ENCODE data around the gene MPPE1. TPM values are rescaled to one million over a fixed set of nuclear protein-coding genes. Genes with fewer than 3 reads are reported as not detected.

Gene MPPE1
- total and polyA plus RNA-seq, 9 of the 15 experiments (the other 6 are each of a cell fraction or from before 2014, with no cell fraction given): 10.7 to 19.5 (median 13.3) TPM

- TF ChIP-seq FOXP4 (CRISPR knock-in tag; IDR thresholded peaks at IDR 0.05; ENCODE audit: borderline replicate concordance): no peak
- TF ChIP-seq THRB (CRISPR knock-in tag; conservative IDR thresholded peaks at IDR 0.05): no peak
- TF ChIP-seq E2F6 (IDR thresholded peaks at IDR 0.05; ENCODE audit: borderline replicate concordance in 1 of 2, extremely low read depth in 1 of 2, insufficient read depth in 1 of 2, insufficient read length in 1 of 2, low read depth in 1 of 2, low read length in 1 of 2, poor library complexity in 1 of 2, severe bottlenecking in 1 of 2): no peak
- TF ChIP-seq ATF3 (IDR thresholded peaks at IDR 0.05): no peak
- no peak for TF ChIP-seq ATF3 (CRISPR knock-in tag; conservative IDR thresholded peaks at IDR 0.05)
- TF ChIP-seq POLR2AphosphoS2 (IDR thresholded peaks at IDR 0.05; ENCODE audit: low read length): no peak
- TF ChIP-seq CREB5 (CRISPR knock-in tag; IDR thresholded peaks at IDR 0.05): no peak
- TF ChIP-seq TRIM25 (IDR thresholded peaks at IDR 0.05; ENCODE audit: borderline replicate concordance): no peak
- TF ChIP-seq ZNF133 (CRISPR knock-in tag; IDR thresholded peaks at IDR 0.05): no peak
- peak; percentile 37; the same call in 1 of the 2 replicates for TF ChIP-seq CHD2 (IDR thresholded peaks at IDR 0.05; ENCODE audit: low read depth, low read length)
- no peak for TF ChIP-seq ILF3 (IDR thresholded peaks at IDR 0.05; ENCODE audit: borderline replicate concordance)
- no peak for TF ChIP-seq MYNN (IDR thresholded peaks at IDR 0.05)
- TF ChIP-seq MYNN (CRISPR knock-in tag; IDR thresholded peaks at IDR 0.05): no peak
- TF ChIP-seq ZNF408 (CRISPR knock-in tag; IDR thresholded peaks at IDR 0.05; ENCODE audit: low read depth): no peak
- TF ChIP-seq ZNF764 (CRISPR knock-in tag; IDR thresholded peaks at IDR 0.05; ENCODE audit: low read depth): no peak
- no peak for TF ChIP-seq ZBTB1 (CRISPR knock-in tag; IDR thresholded peaks at IDR 0.05; ENCODE audit: borderline replicate concordance, low read depth)
- TF ChIP-seq NFATC3 (IDR thresholded peaks at IDR 0.05): no peak
These were observed 43.3 kb upstream of the MPPE1 start (continued) for GRCh38 chr18:11951390-11951851.
